HG02623 (cell line): ENCODE data around the gene TEX55.
"Not testable (repeated sequence)": the region's sequence is repeated elsewhere in the genome, so short reads cannot be mapped to it uniquely, and the experiment has no call there.

ENCODE experiments used
- ATAC-seq: cut with Tn5 transposase; IDR thresholded peaks from one replicate; pipeline ENCODE4 v1.9.1; 2021; ENCODE audit warnings: moderate library complexity; ENCODE audit not compliant: unreplicated experiment

TEX55 gene

GRCh38 chr3:119160361-119160760 is 14.4 kb downstream of the TEX55 start:
- ATAC-seq, result no peak

DNA sequence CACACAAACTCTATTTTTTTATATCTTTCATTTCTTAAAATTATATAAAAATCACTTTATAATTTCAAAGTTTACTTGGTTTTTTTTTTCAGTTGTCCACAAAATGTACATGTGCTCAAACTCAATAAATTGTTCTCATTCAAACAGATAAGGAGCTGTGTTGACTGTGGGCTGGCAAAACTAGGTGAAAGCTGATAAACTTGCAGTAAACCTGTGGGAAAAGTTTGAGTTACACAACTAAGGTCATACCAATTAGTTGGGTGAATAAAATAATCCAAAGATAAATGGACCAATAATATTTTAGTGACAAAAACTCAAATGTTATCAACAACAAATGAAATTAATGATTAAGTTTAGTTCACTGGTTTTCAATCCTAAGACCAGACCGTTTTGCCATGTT is 14.8 kb downstream of the TEX55 start:
- no peak for ATAC-seq

DNA sequence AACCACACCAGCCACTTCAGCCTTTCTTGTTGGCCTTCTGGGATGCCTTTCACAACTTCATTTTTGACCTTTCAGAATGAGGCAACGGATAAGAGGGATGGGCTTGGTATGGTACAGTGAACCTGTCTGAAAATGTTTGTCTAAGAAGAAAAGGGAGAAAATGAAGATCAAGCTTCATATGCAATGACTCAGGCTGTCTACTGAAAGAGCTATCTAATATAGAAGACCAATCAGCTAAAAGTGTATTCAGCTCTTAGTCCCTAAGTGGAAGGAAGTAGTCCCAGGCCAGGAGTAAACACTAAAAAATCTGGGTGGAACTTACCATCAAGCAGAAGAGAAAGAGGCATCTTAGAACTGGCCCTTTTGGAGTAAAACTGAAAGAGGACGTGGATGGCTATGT is 15.3 kb downstream of the TEX55 start:
- ATAC-seq, result no peak

DNA sequence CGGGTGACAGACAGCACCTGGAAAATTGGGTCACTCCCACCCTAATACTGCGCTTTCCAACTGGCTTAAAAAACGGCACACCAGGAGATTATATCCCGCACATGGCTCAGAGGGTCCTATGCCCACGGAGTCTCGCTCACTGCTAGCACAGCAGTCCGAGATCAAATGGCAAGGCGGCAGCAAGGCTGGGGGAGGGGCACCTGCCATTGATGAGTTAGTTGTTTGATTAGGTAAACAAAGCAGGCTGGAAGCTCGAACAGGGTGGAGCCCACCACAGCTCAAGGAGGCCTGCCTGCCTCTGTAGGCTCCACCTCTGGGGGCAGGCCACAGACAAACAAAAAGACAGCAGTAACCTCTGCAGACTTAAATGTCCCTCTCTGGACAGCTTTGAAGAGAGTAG is 18.8 kb downstream of the TEX55 start:
- not testable (repeated sequence) for ATAC-seq

DNA sequence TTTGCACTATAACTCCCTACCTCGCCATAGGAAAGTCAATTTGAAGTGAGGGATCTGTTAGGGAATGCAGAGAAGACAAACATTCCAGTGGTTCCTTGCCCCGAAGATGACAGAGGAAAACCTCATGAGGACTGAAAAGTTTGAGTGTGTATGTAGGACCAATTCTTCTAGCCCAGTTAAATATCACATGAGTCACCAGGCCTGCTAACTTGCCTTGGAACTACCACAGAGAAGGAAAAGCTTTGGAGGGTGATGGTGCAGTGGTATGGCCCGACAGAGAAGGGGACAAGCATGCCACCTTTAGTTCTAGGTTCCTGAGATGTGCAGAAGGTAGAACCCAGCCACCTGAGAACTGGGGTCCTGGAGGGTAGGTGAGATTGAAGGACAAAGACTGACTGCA is 24.9 kb downstream of the TEX55 start:
- no peak for ATAC-seq

DNA sequence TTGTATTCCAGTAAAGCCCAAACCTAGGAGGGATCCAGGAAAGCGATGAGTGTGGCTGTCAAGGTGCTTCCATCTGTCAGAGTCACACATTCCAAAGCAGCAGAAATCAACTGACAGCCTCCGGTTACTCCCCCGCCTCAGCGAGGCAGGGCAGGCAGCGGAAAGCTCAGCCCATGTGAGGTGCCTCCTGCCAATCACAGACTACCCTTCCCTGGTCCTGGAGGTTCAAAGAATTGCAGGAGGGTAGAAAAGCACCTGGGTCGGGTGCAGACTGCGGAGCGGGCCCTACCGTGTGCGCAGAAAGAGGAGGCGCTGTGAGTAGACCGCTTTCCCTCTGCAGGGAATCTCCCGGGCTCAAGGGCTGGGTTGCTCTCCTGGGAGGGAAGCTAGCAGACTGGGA is 27.4 kb downstream of the TEX55 start, which contains the start of gene UPK1B:
TSS of gene UPK1B (plus strand) at position 274 of the 400 bp plus-strand sequence. CDS start 13,144 bp downstream, outside the sequence.
- ATAC-seq, result no peak

DNA sequence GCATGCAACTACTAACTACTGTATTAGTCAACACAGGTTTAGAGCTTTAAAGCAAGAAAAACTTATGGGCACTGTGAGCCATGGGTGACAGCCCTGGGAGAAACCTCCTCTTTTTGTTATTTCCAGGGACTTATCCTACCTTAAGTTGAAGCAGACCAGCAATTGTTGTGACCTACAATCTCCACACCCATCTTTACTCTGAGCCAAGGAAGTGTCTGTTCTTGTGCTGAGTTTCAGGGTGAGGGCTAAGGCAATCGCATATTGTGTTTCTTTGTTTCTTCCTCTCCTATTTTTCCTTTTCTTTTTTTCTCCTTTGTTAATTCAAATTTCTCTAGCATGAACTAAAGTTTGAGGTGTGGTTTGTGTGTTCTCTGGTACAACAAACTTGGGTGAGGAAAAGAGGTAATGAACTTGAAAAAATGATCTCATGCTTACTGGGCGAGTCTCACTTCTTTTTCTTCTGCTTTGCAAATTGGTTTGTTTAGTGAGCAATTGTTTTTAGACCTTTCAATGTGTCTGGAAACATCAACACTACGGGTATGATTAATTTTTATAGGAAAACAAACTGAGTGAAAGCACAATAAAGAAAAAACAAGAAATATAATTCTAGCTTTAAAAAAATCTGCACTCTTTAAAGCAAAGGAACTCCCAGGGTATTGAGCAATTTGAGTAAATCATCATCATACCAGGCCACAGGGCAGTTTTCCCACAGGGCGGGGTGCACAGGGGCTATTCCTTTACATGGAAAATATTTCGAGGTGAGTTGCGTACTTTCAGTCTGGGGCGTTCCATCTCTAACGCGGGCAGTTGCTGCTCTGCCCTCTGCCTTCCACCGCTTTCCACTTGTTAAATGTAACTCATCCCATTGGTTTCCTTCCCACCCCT is 30.1 kb downstream of the TEX55 start:
- no peak for ATAC-seq

GRCh38 chr3:119176778-119177177 is 30.8 kb downstream of the TEX55 start:
- no peak for ATAC-seq

DNA sequence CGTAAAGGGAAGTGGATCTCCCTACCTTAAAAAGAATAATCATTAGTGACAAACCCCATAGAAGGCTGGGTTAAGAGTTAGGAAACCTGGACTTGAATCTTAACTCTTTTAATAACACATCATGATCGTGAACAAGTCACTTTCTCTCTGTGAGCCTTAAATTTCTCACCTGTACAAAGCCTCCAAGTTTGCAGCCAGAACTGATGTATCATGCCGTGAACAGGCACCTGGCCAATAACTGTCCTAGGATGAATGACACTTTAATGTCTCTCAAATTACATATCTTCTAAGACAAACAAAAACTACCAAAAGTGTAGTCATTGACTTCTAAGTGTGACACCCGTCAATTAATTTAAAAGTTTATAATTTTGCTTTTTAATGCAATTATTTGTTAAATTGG is 31.4 kb downstream of the TEX55 start:
- ATAC-seq, result no peak

GRCh38 chr3:119181765-119182164 is 35.8 kb downstream of the TEX55 start:
- no peak for ATAC-seq

DNA sequence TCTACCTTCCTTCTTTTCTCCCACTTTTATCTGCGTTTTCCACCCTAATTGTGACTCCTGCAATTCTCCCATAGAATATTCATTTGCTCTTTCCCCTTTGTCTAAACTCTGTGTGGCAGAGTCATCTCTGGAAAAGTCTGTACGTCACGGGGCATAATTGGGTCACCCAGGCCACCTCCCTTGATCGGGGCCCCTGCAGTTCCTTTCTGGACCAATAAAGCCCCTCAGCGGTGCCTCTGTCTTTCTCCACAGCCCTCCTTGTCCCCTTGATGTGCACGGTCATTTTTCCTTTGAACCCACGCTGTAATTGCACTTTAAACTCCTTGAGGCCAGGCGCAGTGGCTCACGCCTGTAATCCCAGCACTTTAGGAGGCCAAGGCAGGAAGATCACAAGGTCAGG is 38.1 kb downstream of the TEX55 start:
- ATAC-seq, result no peak

DNA sequence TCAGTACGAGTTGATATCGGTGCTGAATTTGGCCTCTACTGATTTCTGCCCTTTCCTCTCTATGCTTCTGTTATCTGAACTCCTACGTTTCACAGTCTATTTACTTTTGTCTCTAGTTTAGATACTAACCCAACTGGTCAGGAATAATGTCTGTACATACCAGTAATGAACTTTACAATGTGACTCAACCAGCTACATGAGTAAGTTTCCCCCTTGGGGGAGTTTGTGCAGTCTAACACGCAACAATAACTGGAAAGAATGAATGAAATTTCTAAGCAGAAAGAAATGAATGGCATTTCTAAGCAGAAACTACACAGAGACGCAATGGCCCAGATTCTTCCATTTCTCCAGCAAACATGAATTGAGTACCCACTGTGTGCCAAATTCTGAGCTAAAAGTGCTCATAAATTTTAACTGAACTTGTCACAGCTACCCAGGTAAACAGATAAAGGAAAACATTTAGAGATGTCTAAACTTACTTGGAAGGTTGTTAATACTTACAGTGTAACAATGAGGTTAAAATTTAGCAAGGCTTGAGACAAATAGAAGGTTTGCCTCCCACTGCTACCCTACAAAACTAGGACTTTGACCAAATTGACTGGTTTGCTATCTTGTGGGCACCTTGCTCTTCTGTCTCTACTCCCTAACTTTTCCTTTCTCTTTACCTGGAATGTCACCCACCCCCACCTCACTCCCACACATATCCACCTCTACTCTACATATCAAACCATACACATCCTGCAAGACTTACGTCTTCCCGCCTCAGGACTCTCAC is 39.0 kb downstream of the TEX55 start:
- ATAC-seq, result no peak

- no peak for ATAC-seq
Observed at GRCh38 chr3:119187266-119187665, 41.3 kb downstream of the TEX55 start.

DNA sequence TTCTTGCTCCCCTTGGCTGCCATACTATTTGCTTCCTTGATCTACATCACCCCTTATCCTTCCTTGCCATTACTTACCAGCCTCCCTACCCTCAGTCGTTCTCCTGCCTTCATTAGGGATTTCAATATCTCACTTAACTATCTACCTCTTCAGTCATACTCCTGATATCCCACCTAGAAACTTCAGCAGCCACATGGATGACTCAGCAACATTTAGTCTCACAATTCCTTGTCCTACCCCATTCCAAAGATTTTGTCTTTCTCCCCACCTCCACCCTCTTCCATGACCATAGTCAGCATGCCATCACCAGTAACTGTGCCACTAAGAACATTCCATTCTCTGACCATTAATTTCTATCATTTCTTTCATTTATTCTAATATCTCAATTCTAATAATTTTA is 45.8 kb downstream of the TEX55 start:
- no peak for ATAC-seq

- ATAC-seq, result no peak
Observed at GRCh38 chr3:119194237-119195150, 48.5 kb downstream of the TEX55 start.

DNA sequence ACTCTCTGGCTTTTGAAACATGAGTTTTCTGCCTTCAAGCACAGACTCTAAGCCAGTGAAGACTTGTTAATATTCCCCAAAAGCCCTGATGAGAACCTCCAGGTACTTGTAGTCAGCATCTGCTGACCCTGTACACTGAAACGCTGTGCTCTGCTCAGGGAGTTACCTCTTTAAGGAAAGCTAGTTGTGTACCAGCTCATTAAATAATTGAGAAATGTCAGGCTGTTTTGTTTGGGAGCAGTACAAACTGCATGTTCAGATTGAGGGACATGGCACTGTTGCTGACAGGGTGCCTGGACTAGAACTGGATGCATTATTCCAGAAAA is 49.1 kb downstream of the TEX55 start:
- no peak for ATAC-seq

DNA sequence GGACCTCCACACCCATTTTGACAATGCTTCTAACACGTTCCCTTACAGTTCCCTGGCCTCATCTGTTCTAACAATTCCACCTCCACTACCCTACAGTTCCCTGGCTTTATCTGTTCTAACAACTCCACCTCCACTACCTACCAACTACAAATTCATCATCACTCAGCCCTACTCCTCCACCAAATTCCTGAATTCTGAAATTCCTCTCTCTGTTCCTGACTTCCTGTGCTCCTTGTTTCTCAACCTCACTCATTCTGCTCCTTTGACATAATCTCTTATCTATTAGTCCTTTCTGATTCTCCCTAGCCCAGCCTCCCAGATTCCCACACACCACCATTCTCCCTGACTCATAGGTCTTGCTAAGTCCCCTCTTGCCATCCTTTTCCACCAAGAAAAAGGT is 49.9 kb downstream of the TEX55 start:
- no peak for ATAC-seq
